Hepatocyte (in vitro differentiated cells): ENCODE results near the gene SLCO1B1. TPM values are rescaled to one million over a fixed set of nuclear protein-coding genes. Genes with fewer than 3 reads are reported as not detected.

Experiments
- DNase-seq: peaks from one replicate; pipeline ENCODE4 v3.0.0-alpha.2; 2016; ENCODE audit warnings: low spot score
- H2AFZ ChIP-seq: fragments of 200-600 bp; sonication (generic); 2 replicates; pipeline ENCODE4 v1.6.0; 2016; ENCODE audit warnings: antibody characterized with exemption, mild to moderate bottlenecking
- H3K27ac ChIP-seq: fragments of 200-600 bp; sonication (generic); 2 replicates; pipeline ENCODE4 v1.5.1; 2016; ENCODE audit warnings: mild to moderate bottlenecking
- H3K27me3 ChIP-seq: fragments of 200-600 bp; sonication (generic); 2 replicates; pipeline ENCODE4 v1.6.1; 2016
- H3K36me3 ChIP-seq: fragments of 200-600 bp; sonication (generic); replicated peaks from 2 replicates; pipeline ENCODE4 v1.5.1; 2016; ENCODE audit warnings: low read depth; ENCODE audit not compliant: insufficient read depth
- H3K4me1 ChIP-seq: fragments of 200-600 bp; sonication (generic); 2 replicates; pipeline ENCODE4 v1.5.1; 2016; ENCODE audit warnings: mild to moderate bottlenecking, moderate library complexity; ENCODE audit not compliant: insufficient read depth
- H3K4me2 ChIP-seq: fragments of 200-600 bp; sonication (generic); 2 replicates; pipeline ENCODE4 v1.6.0; 2016
- H3K4me3 ChIP-seq: fragments of 200-600 bp; sonication (generic); 2 replicates; pipeline ENCODE4 v1.5.1; 2016; ENCODE audit warnings: mild to moderate bottlenecking
- H3K79me2 ChIP-seq: fragments of 200-600 bp; sonication (generic); 2 replicates; pipeline ENCODE4 v1.6.0; 2017; ENCODE audit warnings: mild to moderate bottlenecking
- H3K9me2 ChIP-seq: fragments of 200-600 bp; sonication (generic); replicated peaks from 2 replicates; pipeline ENCODE4 v1.6.0; 2017; ENCODE audit warnings: mild to moderate bottlenecking; ENCODE audit not compliant: insufficient read depth
- H3K9me3 ChIP-seq: fragments of 200-600 bp; sonication (generic); 2 replicates; pipeline ENCODE4 v1.5.1; 2016; ENCODE audit warnings: low read depth, mild to moderate bottlenecking
- H4K20me1 ChIP-seq: fragments of 200-600 bp; sonication (generic); 2 replicates; pipeline ENCODE4 v1.6.0; 2016; ENCODE audit warnings: mild to moderate bottlenecking; ENCODE audit not compliant: insufficient read depth, poor library complexity, severe bottlenecking
- CTCF ChIP-seq: fragments of 200-600 bp; sonication (generic); IDR thresholded peaks from 2 replicates; pipeline ENCODE4 v1.5.1; 2016; ENCODE audit warnings: antibody characterized with exemption, mild to moderate bottlenecking; ENCODE audit not compliant: poor library complexity
- EZH2 ChIP-seq: fragments of 200-600 bp; sonication (generic); IDR thresholded peaks from 2 replicates; pipeline ENCODE4 v1.6.1; 2016; ENCODE audit warnings: antibody characterized with exemption, mild to moderate bottlenecking, borderline replicate concordance
- EZH2phosphoT487 ChIP-seq: fragments of 200-600 bp; sonication (generic); IDR thresholded peaks from one replicate; pipeline ENCODE4 v1.6.1; 2018; ENCODE audit warnings: antibody characterized with exemption, mild to moderate bottlenecking, low read depth, moderate library complexity; ENCODE audit not compliant: unreplicated experiment, severe bottlenecking
- WGBS: methylation state at CpG from one replicate; pipeline ENCODE4 v1.1.6; 2016; ENCODE audit warnings: low lambda C conversion rate; ENCODE audit errors: missing lambda C conversion rate; 5-methylcytosine and 5-hydroxymethylcytosine counted together
- polyA plus RNA-seq: library from polyadenylated mRNA; unstranded; fragments of >200 nt; fragmentation: Nextera tagmentation; extraction: Ambion mirVana; gene quantifications from 2 replicates; pipeline ENCODE4 v1.2.1, GENCODE V29; 2016
- total RNA-seq: library from RNA; depleted of rRNA; stranded (reverse); fragments of >200 nt; gene quantifications from 2 replicates; pipeline ENCODE4 v1.2.3, GENCODE V29; 2014

Gene SLCO1B1
- total and polyA plus RNA-seq, 2 experiments from 2014 or later: 8.9 to 33.4 TPM

- Histone ChIP-seq H3K9me3 (no peaks in the 10 kb centered on the region), H3K27ac (no peak overlapping the region), H3K4me2 (no peak overlapping the region), H3K27me3 (no peaks in the 10 kb centered on the region), H3K4me3 (no peak overlapping the region), H2AFZ (no peak overlapping the region), H3K9me2 (no peaks in the 10 kb centered on the region), H4K20me1 (no peaks in the 10 kb centered on the region), H3K79me2 (no peaks in the 10 kb centered on the region), H3K36me3 (no peaks in the 10 kb centered on the region), H3K4me1 (no peaks in the 10 kb centered on the region)
- no peak for DNase-seq
- WGBS: 69% methylated on average over 4 of the region's 4 CpGs
- TF ChIP-seq CTCF (no peak), EZH2 (no peak), EZH2phosphoT487 (no peak)
Measured at GRCh38 chr12:21265932-21266331, 134.9 kb downstream of the SLCO1B1 start.

GRCh38 chr12:21276826-21277225 lies 145.8 kb downstream of the SLCO1B1 start:
- Histone ChIP-seq H3K9me2 (no peaks in the 10 kb centered on the region), H3K79me2 (no peaks in the 10 kb centered on the region), H3K36me3 (no peaks in the 10 kb centered on the region), H3K27ac (no peak overlapping the region), H3K27me3 (no peaks in the 10 kb centered on the region), H3K9me3 (no peaks in the 10 kb centered on the region), H3K4me3 (no peak overlapping the region), H3K4me1 (no peaks in the 10 kb centered on the region), H3K4me2 (no peak overlapping the region), H2AFZ (no peak overlapping the region), H4K20me1 (no peaks in the 10 kb centered on the region)
- 80% methylated on average over 2 of the region's 2 CpGs for WGBS
- DNase-seq: no peak
- TF ChIP-seq EZH2phosphoT487 (no peak), CTCF (no peak), EZH2 (no peak)

Other genes starting within 250 kb of the SLCO1B1 start
- gene SLCO1A2, start 203.7 kb downstream of the SLCO1B1 start, total RNA-seq: 3.9 and 4.1 TPM in 2 replicates
- 2.5 and 3.2 TPM in 2 replicates for gene SLCO1A2, start 203.7 kb downstream of the SLCO1B1 start, polyA plus RNA-seq
- not detected in 2 replicates for gene IAPP, start 241.7 kb downstream of the SLCO1B1 start, total RNA-seq
- not detected in 2 replicates for gene IAPP, start 241.7 kb downstream of the SLCO1B1 start, polyA plus RNA-seq